MM.1S (cell line): ENCODE results near the gene ACADVL.

Experiments used
- EZH2 ChIP-seq: fragments of 300-600 bp; sonication (generic); optimal IDR thresholded peaks from 2 replicates; pipeline ENCODE3; 2017; ENCODE audit warnings: low read depth, mild to moderate bottlenecking, antibody characterized with exemption, low read length, mixed read lengths
- EZH2phosphoT487 ChIP-seq: fragments of 300-600 bp; sonication (generic); IDR thresholded peaks from 2 replicates; pipeline ENCODE4 v1.6.1; 2018; ENCODE audit warnings: antibody characterized with exemption, low read length
- TF ChIP-seq, protein P1 (sequence below): fragments of 300-600 bp; sonication (generic); IDR thresholded peaks from 2 replicates; pipeline ENCODE4 v1.5.1; 2016; ENCODE audit warnings: antibody characterized with exemption, low read length, mixed read lengths

DNA sequence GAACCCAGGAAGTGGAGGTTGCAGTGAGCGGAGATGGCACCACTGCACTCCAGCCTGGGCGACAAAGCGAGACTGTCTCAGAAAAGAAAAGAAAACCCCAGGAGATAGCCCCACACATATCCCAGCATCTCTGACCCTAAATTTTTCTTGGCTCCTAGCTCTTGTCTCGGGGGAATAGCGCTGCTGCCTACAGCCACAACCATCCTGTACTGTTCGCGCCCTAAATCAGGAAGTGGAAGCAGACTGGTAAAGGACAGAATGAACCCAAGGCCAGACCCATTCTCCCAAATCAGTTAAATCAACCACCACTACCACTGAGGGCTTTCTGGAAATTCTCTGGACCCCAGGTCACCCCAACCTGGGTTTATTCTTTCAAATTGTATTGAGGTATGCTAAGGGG lies 30.1 kb downstream of the ACADVL start:
- TF ChIP-seq, protein P1, sequence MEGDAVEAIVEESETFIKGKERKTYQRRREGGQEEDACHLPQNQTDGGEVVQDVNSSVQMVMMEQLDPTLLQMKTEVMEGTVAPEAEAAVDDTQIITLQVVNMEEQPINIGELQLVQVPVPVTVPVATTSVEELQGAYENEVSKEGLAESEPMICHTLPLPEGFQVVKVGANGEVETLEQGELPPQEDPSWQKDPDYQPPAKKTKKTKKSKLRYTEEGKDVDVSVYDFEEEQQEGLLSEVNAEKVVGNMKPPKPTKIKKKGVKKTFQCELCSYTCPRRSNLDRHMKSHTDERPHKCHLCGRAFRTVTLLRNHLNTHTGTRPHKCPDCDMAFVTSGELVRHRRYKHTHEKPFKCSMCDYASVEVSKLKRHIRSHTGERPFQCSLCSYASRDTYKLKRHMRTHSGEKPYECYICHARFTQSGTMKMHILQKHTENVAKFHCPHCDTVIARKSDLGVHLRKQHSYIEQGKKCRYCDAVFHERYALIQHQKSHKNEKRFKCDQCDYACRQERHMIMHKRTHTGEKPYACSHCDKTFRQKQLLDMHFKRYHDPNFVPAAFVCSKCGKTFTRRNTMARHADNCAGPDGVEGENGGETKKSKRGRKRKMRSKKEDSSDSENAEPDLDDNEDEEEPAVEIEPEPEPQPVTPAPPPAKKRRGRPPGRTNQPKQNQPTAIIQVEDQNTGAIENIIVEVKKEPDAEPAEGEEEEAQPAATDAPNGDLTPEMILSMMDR = no peak
- TF ChIP-seq EZH2phosphoT487 (no peak), EZH2 (no peak)
